NOMO-1 (cell line): ENCODE measurements around the gene ABCC3.
"Not testable (repeated sequence)": the region's sequence is repeated elsewhere in the genome, so short reads cannot be mapped to it uniquely, and the experiment has no call there.

Experiments used
- DNase-seq, 2 experiments: peaks; one replicate each; lab custom pipeline; 2025; ENCODE audit not compliant: unreplicated experiment in 2 of 2; lab: John Stamatoyannopoulos, UW

The ABCC3 gene

DNA sequence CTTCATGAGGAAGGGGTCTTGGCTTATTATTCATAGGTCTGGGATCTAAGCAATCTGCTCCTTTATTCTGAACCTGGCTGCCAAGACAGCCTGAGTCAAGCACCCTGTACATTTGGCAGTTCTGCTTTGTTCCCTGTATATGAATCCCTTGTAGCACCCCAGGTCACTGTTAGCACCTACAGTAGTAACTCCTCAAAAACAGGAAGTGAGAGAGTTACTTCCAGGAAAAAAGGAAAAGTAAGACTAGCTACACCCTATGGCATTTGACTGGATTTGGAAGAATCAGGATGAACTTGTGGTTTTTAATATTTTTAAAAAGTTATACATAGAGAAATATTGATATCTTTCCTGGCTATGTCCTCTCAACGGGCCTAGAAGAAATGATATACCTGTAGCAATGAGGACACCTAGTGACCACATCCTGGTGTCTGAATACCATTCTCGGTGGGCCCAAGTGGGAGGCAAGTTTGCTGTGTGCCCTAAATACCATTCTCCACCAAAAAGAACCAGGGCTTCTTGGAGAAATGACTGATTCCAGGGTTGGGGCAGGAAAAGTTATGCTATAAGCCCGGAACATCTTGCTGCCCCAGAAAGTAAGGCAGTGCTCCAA lies 63.1 kb downstream of the ABCC3 start:
- no peak for DNase-seq

DNA sequence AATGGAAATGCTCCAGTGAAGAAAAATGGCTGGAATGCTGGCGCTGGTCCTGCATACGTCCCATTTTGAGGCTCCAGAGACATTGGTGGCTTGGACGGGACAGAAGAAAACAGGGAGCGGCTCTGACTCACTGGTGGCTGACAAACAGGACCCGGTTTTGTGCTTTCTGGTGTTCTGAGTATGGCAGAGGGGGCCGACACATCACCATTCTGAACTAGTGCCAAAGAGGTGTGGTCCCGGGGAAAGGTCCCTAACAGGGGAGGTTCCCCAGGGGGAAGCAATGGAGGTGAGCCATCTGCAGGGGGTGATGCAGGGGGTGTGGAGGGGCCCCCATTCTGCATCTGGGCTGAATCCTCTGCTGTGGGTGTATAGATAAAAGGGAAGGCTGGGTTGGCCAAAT lies 64.7 kb downstream of the ABCC3 start:
- no peak for DNase-seq

DNA sequence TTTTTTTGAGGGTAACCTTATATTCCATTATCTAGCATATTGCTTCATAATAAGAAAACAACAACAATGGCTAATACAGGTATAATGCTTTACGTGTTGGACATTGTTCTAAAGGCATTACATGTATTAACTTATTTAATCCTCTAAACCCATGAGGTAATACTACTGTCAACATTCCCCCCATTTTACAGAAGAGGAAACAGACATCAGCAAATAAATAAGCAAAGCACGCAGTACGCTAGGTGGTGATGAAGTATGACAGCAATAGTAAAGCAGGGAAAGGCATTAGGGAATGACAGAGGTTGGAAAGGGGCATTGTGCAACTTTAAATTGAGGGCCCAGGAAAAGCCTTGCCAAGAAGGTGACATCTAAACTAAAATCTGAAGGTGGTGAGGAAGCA lies 68.5 kb downstream of the ABCC3 start:
- no peak for DNase-seq

GRCh38 chr17:50707289-50708049 lies 72.8 kb downstream of the ABCC3 start, which contains the start of gene ANKRD40:
TSS of gene ANKRD40 (minus strand) at chr17:50707914. CDS start at chr17:50707654, 260 bp downstream.
- peak; percentile 81 to 89 for DNase-seq

DNA sequence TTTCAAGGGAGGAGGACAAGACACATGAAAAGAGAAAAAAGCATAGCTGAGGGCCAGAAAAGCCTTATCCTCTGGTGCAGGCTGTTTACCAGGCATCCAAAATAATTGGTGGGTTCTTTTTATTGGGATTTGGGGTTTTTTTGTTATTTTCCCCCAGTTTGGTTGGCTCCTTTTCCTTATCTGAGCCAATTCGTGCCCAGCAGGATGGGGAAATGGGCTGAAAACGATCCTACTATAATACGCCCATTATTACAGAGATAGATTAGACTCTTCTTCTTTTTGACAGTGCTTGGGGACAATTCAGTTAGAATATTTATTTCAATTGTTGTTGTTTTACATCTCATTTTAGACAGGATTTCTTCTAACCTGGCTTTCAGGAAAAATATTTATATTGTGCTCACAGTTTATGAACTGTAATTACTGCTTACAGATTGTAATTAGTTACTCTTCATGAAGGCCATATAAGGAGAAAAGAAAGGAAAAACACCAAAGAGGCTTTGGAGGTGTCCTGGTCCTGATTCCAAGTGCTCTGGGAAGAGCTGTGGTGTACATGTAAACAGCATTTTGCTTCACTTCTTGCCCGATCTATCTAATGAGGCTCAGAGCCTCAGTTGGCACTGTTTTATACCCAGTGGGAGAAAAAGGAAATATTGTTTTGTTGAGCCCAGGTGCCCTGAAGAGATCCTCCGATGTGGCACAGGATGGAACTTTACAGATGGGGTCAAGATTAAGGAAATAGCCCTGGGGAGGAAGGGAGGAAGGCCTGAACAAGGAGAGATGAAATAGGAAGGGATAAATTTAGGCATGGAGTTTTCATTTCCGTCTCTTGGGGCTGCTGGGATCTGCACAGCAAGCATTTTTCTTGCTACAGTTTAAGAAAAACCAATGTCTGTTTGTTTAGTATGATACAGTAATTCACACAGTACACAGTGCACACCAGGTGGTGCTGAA lies 73.6 kb downstream of the ABCC3 start:
- peak in 1 of 2 experiments; percentile 63 for DNase-seq

GRCh38 chr17:50709053-50709452 lies 74.4 kb downstream of the ABCC3 start:
- DNase-seq, result not testable (repeated sequence)

DNA sequence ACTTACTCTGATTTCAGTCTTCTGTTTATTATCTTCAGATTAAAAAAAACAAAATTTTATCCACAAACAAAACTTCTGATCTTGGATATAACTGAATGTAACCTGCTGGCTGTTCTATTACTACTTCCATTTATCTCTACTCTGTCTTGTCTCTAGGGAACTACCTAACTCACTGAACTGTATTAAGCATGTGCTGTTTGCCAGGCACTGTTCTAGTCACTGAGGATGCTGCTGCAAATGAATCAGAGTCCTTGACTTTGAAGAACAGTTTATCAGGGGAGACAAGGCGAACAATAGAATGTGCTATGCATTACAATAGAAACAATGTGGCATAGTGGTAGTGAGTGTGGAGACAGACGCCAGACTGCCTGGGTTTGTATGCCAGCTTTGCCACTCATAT lies 75.3 kb downstream of the ABCC3 start:
- DNase-seq, result no peak

- no peak for DNase-seq
Measured at GRCh38 chr17:50710650-50711049, 76.0 kb downstream of the ABCC3 start.

DNA sequence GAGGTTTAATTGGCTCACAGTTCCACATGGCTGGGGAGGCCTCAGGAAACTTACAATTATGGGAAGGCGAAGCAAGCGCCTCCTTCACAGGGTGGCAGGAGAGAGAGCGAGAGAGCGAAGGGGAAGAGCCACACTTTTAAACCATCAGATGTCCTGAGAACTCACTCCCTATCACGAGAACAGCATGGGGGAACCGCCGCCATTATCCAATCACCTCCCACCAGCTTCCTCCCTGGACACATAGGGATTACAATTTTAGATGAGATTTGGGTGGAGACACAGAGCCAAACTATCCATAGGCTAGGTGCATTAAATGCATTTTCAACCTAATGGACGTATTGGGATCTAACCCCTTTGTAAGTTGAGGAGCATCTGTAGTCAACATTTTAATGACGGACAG lies 78.0 kb downstream of the ABCC3 start:
- DNase-seq, result no peak

GRCh38 chr17:50715471-50715870 lies 80.8 kb downstream of the ABCC3 start:
- DNase-seq, result no peak

DNA sequence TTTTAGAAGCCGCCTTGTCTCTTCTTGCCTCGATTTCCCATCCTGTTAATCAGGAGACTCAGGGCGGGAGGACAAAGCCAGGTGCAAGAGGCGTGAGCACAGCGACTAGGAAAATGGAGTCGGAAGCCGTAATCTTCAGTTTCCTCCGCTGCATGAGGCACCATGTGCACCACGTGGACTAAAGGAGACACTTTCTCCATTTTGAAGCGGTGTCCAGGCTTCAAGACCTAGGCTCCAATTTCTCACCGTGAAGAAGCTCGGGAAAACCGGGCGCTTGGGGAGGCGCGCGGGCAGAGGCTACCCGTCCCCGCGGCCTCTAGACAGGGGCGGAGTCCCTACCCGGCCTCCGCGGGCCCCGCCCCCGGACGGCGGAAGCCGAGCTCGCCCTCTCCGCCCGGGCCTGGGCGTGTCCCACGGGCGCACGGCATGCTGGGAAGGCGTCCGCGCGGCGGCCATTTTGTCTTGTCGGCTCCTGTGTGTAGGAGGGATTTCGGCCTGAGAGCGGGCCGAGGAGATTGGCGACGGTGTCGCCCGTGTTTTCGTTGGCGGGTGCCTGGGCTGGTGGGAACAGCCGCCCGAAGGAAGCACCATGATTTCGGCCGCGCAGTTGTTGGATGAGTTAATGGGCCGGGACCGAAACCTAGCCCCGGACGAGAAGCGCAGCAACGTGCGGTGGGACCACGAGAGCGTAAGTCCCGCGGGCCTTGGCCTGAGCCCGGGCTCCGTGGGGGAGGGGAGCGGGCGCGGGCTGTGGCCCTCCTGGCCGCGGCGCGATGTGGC lies 84.7 kb downstream of the ABCC3 start, which contains the start of gene LUC7L3:
Gene LUC7L3, plus strand, starts transcription at position 460 of the 780 bp plus-strand sequence. Its CDS starts 130 bp downstream, at position 590.
- peak; percentile 87 to 94 for DNase-seq

DNA sequence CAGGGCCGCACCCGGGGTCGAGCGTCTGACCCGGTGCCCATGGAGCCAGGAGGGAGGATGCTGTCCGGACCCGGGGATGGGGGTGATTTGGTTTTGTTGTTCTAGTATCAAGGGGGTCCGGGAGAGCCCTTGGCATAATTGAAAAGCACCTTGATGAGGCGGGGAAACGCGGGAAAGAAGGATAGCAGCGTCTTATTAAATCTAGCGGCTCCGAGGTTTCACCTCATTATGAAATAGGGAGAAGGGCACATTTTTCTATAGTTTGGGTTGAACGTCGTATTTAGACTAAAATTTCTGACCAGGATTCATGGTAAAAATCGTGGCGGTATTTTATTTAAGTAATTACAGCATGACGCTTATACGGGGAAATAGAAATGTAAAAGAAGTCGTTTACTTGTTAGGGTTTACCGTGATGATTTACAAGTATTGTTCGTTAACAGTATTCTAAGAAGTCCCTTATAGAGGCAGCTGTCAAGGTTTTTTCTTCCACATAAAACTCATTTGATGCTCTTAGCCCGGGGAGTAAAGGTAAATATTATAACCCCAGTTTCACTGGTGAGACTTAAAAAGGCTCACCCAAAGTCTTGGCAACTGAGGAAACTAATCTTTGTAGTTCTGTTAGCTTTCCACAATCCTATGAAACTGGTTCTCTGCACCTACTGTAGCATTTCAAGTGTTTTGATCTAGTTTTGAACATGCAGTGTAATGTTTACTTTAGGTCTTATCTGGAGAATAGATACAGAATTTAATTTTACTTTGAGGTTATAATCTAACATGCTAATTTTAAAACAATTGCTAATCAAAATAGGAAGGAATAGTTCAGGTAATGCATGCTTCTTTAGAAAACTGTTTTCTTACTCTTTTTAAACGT lies 85.5 kb downstream of the ABCC3 start:
- DNase-seq, result no peak

DNA sequence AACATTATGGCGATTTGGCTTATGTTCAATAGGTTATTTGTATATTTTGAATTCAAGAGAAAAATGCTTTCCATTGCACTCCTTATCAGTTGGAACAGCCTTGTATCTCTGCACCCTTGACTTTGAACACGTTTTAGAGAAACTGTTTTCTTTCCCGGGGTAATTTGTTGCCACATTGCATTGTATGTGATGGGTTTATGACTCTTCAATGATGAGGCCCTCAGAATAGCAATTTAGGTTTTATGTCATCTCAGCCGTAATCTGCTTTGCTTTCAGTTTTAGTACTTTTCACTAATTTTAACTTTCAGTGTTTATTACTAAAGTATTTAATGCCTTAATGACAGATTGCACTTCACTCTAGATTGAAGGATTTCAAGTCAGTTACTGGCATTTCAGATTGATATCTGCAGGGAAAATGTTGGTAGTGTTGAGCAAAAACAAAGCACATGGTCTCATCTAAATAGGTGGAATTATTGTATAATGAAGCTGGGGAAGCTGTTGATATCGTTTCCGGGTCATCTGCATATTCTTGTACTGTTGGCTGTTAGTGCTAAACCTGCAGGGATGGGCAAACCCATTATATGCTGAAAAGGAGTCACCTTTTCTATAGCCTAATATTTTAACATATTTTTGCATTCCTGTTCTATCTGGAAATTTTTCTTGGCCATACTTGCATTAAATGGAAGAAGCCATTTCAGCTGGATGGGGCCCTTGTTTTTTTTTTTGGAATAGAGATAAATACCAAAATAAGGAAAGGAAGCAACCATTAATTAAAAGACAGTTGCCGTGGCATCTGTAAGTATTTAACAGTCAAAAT lies 86.7 kb downstream of the ABCC3 start:
- DNase-seq, result peak in 1 of 2 experiments; percentile 47

DNA sequence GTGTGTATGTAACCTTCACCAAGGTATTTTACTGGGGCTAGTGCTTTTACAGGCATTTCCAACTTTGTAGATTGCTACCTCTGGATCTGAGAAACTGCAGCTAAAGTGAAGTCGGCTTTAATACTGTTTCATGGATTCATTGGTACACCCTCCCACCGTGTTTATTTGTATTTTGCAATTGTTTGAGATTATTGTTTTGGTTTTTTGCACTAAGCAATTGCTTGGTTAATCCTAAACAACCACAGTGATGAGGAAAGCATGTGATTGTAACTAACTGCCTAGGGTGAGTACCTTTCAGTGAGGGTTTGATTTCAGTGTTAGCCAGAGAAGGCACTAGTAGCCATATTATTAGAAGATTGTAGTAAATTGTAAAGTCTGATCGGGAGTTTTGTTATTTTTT lies 88.1 kb downstream of the ABCC3 start:
- no peak for DNase-seq

- not testable (repeated sequence) for DNase-seq
Measured at GRCh38 chr17:50724622-50725021, 89.9 kb downstream of the ABCC3 start.

- no peak for DNase-seq
Measured at GRCh38 chr17:50725769-50726655, 91.3 kb downstream of the ABCC3 start.

GRCh38 chr17:50728112-50728429 lies 93.4 kb downstream of the ABCC3 start:
- no peak for DNase-seq
